SJCRH30 (cell line): ENCODE data around the gene CD300A. TPM values are rescaled to one million over a fixed set of nuclear protein-coding genes. Genes with fewer than 3 reads are reported as not detected.

Source experiments
- DNase-seq, 2 experiments: peaks; one replicate each; pipeline ENCODE4 v3.0.0-alpha.2; 2015 to 2020
- H3K27ac ChIP-seq: fragments of 250-450 bp; sonication (Bioruptor Pico); 2 replicates; pipeline ENCODE4 v1.5.1; 2020; ENCODE audit warnings: mild to moderate bottlenecking, moderate library complexity
- H3K27me3 ChIP-seq: fragments of 250-450 bp; sonication (Bioruptor Pico); 2 replicates; pipeline ENCODE4 v1.5.1; 2020; ENCODE audit warnings: mild to moderate bottlenecking, moderate library complexity
- H3K36me3 ChIP-seq: fragments of 250-450 bp; sonication (Bioruptor Pico); 2 replicates; pipeline ENCODE4 v1.5.1; 2020; ENCODE audit warnings: mild to moderate bottlenecking, moderate library complexity
- H3K4me1 ChIP-seq: fragments of 250-450 bp; sonication (Bioruptor Pico); 2 replicates; pipeline ENCODE4 v1.5.1; 2020; ENCODE audit warnings: mild to moderate bottlenecking, moderate library complexity
- H3K4me3 ChIP-seq: fragments of 250-450 bp; sonication (Bioruptor Pico); 2 replicates; pipeline ENCODE4 v1.5.1; 2020; ENCODE audit warnings: mild to moderate bottlenecking, moderate library complexity
- H3K9me3 ChIP-seq: fragments of 250-450 bp; sonication (Bioruptor Pico); replicated peaks from 2 replicates; pipeline ENCODE4 v1.5.1; 2020; ENCODE audit warnings: mild to moderate bottlenecking, moderate library complexity
- total RNA-seq: library from RNA; depleted of rRNA; stranded (reverse); fragments of >200 nt; shearing (Covaris generic); gene quantifications from 2 replicates; pipeline ENCODE4 v1.2.3, GENCODE V29; 2014

CD300A gene
- total RNA-seq, 1 experiment from 2014 or later = not detected

DNA sequence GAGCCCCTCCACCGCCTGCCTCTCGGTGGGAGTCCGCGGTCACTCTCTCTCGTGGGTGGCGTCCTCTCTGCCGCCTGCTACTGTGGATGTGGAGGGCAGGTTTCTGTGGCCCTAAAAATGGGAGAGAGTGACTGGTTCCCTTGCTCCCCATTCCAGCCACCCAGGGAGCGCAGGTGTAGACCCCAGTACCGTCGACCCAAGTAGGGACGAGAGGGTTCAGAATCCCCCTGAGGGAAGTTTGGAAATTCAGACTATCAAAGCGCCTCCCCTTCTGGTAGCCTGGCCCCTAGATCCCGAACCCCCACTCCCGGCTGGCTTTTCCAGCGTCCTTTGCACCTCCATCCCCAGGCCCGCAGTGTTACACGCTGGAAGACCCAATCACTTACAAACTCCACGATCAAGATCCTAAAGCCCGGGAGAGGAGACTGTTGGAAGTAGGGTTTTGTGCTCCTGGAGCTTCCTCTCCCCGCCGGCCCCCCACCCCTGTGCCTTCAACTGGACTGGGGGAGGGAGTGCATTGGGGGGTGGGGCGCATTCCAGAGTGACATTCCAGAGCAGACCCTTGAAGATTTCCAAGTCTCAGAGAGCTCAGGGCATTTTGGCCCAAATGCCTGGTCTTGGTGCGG lies 33.6 kb upstream of the CD300A start:
- no peak overlapping the region for H3K4me3 ChIP-seq
- no peak overlapping the region for H3K27ac ChIP-seq
- no peak for DNase-seq
- H3K9me3 ChIP-seq = peaks cover 5% of the 10 kb centered on the region; the same call in 1 of the 2 replicates
- no peaks in the 10 kb centered on the region for H3K4me1 ChIP-seq
- no peaks in the 10 kb centered on the region for H3K27me3 ChIP-seq
- no peaks in the 10 kb centered on the region for H3K36me3 ChIP-seq

GRCh38 chr17:74433421-74434121 lies 32.9 kb upstream of the CD300A start:
- H3K36me3 ChIP-seq = no peaks in the 10 kb centered on the region
- DNase-seq = no peak
- no peaks in the 10 kb centered on the region for H3K27me3 ChIP-seq
- no peak overlapping the region for H3K27ac ChIP-seq
- no peaks in the 10 kb centered on the region for H3K4me1 ChIP-seq
- no peak overlapping the region for H3K4me3 ChIP-seq
- peaks cover 5% of the 10 kb centered on the region; the same call in 1 of the 2 replicates for H3K9me3 ChIP-seq

DNA sequence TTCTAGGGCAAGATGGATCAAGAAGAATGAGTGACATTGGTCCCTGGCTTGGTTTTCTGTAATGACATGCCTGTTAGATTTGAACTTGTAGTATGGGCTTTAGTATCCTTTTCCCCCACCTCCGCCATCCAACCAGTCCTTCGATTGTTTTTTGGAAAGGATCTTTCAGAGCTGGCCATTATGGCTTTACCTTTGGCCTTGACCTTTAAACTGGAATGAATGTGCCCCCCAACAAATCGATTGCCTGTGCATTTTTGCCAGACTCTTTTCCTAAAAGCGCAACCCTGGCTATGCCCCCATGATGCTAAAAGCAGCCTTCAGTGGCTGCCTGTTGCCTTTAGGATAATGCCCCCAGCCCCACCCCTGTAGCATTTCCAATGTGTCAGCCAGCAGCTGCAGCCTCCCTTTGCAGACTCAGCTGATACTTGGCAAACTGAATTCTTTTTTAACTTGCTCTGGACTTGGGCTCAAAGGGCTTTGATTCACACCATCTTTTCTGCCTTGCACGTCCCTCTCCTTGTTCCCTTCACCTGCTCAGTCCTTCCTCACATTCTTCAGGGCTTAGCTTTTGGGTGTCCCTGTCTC lies 30.6 kb upstream of the CD300A start:
- Histone ChIP-seq H3K4me3 (no peak overlapping the region), H3K9me3 (peaks cover 5% of the 10 kb centered on the region; the same call in 1 of the 2 replicates), H3K36me3 (no peaks in the 10 kb centered on the region), H3K27me3 (no peaks in the 10 kb centered on the region), H3K27ac (no peak overlapping the region), H3K4me1 (no peaks in the 10 kb centered on the region)
- DNase-seq = no peak

DNA sequence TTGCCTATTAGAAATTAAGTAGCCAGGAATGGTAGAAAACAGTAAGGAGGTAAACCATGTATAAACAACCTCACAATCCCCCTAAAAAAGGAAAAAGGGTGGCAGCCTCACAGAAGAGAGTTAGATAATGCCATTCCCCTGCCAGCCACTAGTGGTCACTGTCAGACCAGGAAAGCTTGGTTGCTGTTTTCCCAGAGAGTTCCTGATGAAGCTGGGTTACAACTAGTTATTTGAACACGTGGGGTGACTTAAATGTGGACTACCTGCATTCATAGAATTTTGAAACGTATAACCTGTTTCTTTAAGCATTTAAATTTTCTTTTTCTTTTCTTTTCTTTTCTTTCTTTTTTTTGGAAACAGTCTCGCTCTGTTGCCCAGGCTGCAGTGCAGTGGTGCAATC lies 28.7 kb upstream of the CD300A start:
- Histone ChIP-seq H3K27ac (no peak overlapping the region), H3K4me1 (no peaks in the 10 kb centered on the region), H3K36me3 (no peaks in the 10 kb centered on the region), H3K4me3 (no peak overlapping the region), H3K9me3 (peaks cover 5% of the 10 kb centered on the region; the same call in 1 of the 2 replicates), H3K27me3 (no peaks in the 10 kb centered on the region)
- peak in 1 of 2 experiments; percentile 54 for DNase-seq

DNA sequence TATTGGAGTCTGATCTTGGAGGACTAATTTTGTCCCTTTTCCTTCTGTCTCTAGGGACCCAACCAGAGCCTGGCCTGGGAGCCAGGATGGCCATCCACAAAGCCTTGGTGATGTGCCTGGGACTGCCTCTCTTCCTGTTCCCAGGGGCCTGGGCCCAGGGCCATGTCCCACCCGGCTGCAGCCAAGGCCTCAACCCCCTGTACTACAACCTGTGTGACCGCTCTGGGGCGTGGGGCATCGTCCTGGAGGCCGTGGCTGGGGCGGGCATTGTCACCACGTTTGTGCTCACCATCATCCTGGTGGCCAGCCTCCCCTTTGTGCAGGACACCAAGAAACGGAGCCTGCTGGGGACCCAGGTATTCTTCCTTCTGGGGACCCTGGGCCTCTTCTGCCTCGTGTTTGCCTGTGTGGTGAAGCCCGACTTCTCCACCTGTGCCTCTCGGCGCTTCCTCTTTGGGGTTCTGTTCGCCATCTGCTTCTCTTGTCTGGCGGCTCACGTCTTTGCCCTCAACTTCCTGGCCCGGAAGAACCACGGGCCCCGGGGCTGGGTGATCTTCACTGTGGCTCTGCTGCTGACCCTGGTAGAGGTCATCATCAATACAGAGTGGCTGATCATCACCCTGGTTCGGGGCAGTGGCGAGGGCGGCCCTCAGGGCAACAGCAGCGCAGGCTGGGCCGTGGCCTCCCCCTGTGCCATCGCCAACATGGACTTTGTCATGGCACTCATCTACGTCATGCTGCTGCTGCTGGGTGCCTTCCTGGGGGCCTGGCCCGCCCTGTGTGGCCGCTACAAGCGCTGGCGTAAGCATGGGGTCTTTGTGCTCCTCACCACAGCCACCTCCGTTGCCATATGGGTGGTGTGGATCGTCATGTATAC lies 26.5 kb upstream of the CD300A start:
- Histone ChIP-seq H3K27ac (no peak overlapping the region), H3K4me1 (no peaks in the 10 kb centered on the region), H3K4me3 (no peak overlapping the region), H3K36me3 (no peaks in the 10 kb centered on the region), H3K27me3 (no peaks in the 10 kb centered on the region; the same call in 1 of the 2 replicates), H3K9me3 (peaks cover 5% of the 10 kb centered on the region; the same call in 1 of the 2 replicates)
- DNase-seq = no peak

DNA sequence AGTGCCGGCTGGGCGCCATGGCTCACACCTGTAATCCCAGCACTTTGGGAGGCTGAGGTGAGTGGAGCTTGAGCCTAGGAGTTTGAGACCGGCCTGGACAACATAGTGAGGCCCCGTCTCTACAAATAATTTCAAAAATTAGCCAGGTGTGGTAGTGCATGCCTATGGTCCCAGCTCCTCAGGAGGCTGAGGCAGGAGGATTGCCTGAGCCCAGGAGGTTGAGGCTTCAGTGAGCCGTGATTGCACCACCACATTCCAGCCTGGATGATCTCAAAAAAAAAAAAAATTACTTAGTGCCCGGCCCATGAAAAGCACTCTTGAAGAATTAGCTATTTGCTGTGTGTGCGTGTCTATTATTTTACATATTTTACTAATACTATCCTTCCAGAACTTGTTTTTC lies 24.9 kb upstream of the CD300A start:
- no peaks in the 10 kb centered on the region; the same call in 1 of the 2 replicates for H3K27me3 ChIP-seq
- H3K9me3 ChIP-seq = peaks cover 5% of the 10 kb centered on the region; the same call in 1 of the 2 replicates
- DNase-seq = no peak
- H3K4me3 ChIP-seq = no peak overlapping the region
- H3K27ac ChIP-seq = no peak overlapping the region
- H3K36me3 ChIP-seq = no peaks in the 10 kb centered on the region
- no peaks in the 10 kb centered on the region for H3K4me1 ChIP-seq

DNA sequence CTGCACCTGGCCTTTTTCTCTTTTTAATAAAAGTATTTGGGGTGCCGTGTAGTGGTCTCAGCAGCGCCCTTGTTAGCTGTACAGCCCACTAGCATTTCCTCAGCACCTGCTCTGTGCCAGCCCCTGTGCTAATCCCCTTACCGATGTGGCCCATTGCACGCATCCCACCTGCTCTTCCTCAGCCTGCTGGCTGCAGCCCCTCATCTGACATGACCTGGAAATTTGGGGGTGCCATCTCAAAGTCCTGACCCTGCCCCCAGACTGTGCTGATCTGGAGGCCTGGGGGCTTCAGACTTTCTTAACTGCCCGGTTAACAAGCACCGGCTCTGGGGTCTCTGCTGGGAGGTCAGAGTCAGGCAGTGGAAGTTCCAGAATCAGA lies 24.2 kb upstream of the CD300A start:
- Histone ChIP-seq H3K4me1 (no peaks in the 10 kb centered on the region), H3K27me3 (peaks cover 2% of the 10 kb centered on the region; the same call in 1 of the 2 replicates), H3K4me3 (no peak overlapping the region), H3K36me3 (no peaks in the 10 kb centered on the region), H3K27ac (no peak overlapping the region), H3K9me3 (peaks cover 5% of the 10 kb centered on the region; the same call in 1 of the 2 replicates)
- DNase-seq = no peak

DNA sequence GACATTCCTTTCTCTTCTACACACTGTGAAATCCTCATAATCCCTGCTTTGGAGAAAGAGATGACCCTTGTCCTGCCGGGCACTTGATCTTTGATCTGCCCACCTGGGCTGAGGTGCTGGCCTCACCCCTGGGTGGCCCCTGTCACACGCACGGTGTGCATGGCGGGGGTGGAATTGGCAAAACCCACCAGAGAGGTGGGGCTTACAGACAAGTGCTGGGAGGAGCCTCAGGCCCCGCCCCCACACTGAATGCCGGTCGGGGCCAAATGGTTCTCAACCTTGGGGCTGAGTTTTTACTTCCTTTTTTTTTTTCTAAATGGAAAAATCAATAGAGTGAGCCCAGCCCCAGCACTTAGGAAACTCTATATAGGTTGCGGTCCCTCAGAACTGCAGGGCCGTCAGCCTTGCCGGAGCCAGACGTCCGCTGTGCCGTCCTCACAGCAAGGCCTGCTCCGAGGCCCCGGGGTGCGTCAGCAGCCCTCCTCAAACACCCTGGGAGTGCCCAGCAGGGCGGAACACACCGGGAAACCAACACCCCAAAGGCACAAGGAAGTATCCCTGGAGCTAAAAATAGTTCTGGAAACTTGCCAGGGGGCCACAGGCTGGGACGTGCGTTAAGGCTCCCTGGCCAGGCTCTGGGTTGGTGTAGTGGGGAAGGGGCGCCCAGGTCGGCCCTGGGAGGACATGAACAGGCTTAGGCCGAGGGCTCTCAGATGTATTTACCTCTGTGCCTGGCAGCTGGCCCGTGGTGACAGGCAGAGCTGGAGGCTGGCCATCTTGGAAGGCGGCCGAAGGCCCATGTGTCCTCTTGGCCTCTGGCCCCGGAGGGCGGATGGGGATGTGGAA lies 23.5 kb upstream of the CD300A start:
- peak in 1 of 2 experiments; percentile 28 for DNase-seq
- H3K9me3 ChIP-seq = no peaks in the 10 kb centered on the region

GRCh38 chr17:74443516-74444296 lies 22.7 kb upstream of the CD300A start:
- H3K9me3 ChIP-seq = no peaks in the 10 kb centered on the region

More for the DNA sequence above, 23.5 kb upstream of the CD300A start:
- H3K4me1 ChIP-seq = no peaks in the 10 kb centered on the region
- H3K4me3 ChIP-seq = no peak overlapping the region
- no peaks in the 10 kb centered on the region for H3K36me3 ChIP-seq
- H3K27me3 ChIP-seq = peaks cover 8% of the 10 kb centered on the region; the same call in 1 of the 2 replicates
- no peak overlapping the region for H3K27ac ChIP-seq

GRCh38 chr17:74444406-74444805 lies 22.0 kb upstream of the CD300A start:
- Histone ChIP-seq H3K36me3 (no peaks in the 10 kb centered on the region), H3K9me3 (no peaks in the 10 kb centered on the region), H3K27ac (no peak overlapping the region), H3K4me1 (no peaks in the 10 kb centered on the region), H3K27me3 (peaks cover 8% of the 10 kb centered on the region; the same call in 1 of the 2 replicates), H3K4me3 (no peak overlapping the region)
- no peak for DNase-seq

More at GRCh38 chr17:74443516-74444296, 22.7 kb upstream of the CD300A start:
- Histone ChIP-seq H3K4me1 (no peaks in the 10 kb centered on the region), H3K27me3 (peaks cover 8% of the 10 kb centered on the region; the same call in 1 of the 2 replicates), H3K4me3 (no peak overlapping the region), H3K27ac (no peak overlapping the region), H3K36me3 (no peaks in the 10 kb centered on the region)
- no peak for DNase-seq

- Histone ChIP-seq H3K27me3 (peaks cover 8% of the 10 kb centered on the region; the same call in 1 of the 2 replicates), H3K4me1 (no peaks in the 10 kb centered on the region), H3K4me3 (no peak overlapping the region), H3K27ac (no peak overlapping the region), H3K36me3 (no peaks in the 10 kb centered on the region), H3K9me3 (no peaks in the 10 kb centered on the region)
- no peak for DNase-seq
These were observed 21.3 kb upstream of the CD300A start for GRCh38 chr17:74445158-74445557.

DNA sequence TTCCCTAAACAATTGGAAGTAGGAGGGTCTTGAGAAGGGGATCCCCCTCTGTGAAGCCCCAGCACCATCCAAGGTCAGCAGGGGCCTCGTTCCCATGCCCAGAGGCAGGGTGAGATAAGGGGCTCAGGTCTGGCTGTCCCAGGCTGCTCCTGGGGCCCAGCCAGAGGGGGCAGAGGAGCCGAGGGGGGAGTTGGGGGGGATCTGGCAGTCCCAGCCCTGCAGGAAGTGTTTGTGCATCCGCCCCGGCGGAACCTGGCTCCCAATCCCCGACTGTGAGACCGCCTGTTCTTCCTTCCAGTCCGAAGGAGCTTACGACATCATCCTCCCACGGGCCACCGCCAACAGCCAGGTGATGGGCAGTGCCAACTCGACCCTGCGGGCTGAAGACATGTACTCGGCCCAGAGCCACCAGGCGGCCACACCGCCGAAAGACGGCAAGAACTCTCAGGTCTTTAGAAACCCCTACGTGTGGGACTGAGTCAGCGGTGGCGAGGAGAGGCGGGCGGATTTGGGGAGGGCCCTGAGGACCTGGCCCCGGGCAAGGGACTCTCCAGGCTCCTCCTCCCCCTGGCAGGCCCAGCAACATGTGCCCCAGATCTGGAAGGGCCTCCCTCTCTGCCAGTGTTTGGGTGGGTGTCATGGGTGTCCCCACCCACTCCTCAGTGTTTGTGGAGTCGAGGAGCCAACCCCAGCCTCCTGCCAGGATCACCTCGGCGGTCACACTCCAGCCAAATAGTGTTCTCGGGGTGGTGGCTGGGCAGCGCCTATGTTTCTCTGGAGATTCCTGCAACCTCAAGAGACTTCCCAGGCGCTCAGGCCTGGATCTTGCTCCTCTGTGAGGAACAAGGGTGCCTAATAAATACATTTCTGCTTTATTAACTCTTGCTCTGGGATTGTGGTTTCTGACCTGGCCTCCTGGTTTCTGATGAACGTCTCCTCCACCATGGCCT lies 19.6 kb upstream of the CD300A start:
- peaks cover 8% of the 10 kb centered on the region; the same call in 1 of the 2 replicates for H3K27me3 ChIP-seq
- no peaks in the 10 kb centered on the region for H3K36me3 ChIP-seq
- no peak for DNase-seq
- no peak overlapping the region for H3K27ac ChIP-seq
- H3K9me3 ChIP-seq = no peaks in the 10 kb centered on the region
- H3K4me1 ChIP-seq = no peaks in the 10 kb centered on the region
- no peak overlapping the region for H3K4me3 ChIP-seq
